ENCODE results near the gene ADCY6.

GRCh38 chr12:48822139-48822538 lies 33.2 kb upstream of the ADCY6 start:
- TF ChIP-seq CTCF (IDR thresholded peaks at IDR 0.05; ENCODE audit: extremely low read depth in 1 of 2, insufficient read depth in 1 of 2, low read depth in 1 of 2, low read length in 2 of 2) (no peak), POLR2AphosphoS5 (IDR thresholded peaks at IDR 0.05; ENCODE audit: insufficient read depth, low read depth, low read length) (no peak), POLR2A (IDR thresholded peaks at IDR 0.05; ENCODE audit: low read depth, low read length) (no peak), EZH2 (IDR thresholded peaks at IDR 0.05; ENCODE audit: borderline replicate concordance, low read depth, low read length, severe bottlenecking) (no peak), MYC (IDR thresholded peaks at IDR 0.05; ENCODE audit: low read depth, low read length) (no peak), JUN (IDR thresholded peaks at IDR 0.05; ENCODE audit: borderline replicate concordance, insufficient read depth, insufficient read length, low read depth) (no peak)
- TF ChIP-seq, protein P1, sequence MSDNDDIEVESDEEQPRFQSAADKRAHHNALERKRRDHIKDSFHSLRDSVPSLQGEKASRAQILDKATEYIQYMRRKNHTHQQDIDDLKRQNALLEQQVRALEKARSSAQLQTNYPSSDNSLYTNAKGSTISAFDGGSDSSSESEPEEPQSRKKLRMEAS (IDR thresholded peaks at IDR 0.05; ENCODE audit: insufficient read depth, insufficient read length) = no peak
